OCI-LY3 (cell line): Measurements from ENCODE around the gene CCDC14.

ENCODE experiments used
- CTCF ChIP-seq: fragments of 200-600, 300-600 bp; sonication (generic); IDR thresholded peaks from 2 replicates; pipeline ENCODE4 v1.5.1; 2014; ENCODE audit warnings: antibody characterized with exemption, low read length, low read depth
- EZH2phosphoT487 ChIP-seq: fragments of 200-600 bp; shearing (Covaris generic); IDR thresholded peaks from 2 replicates; pipeline ENCODE4 v1.6.1; 2018; ENCODE audit warnings: antibody characterized with exemption, mixed run types, low read depth

GRCh38 chr3:123869165-123869564 lies 91.9 kb downstream of the CCDC14 start:
- TF ChIP-seq CTCF (no peak), EZH2phosphoT487 (no peak)
